Measurements from ENCODE around the gene BACE2. TPM values are rescaled to one million over a fixed set of nuclear protein-coding genes. Genes with fewer than 3 reads are reported as not detected.

The BACE2 gene
- total RNA-seq (2014; rRNA removed; shearing (Covaris generic); ENCODE audit: low replicate concordance): not detected in 2 replicates

GRCh38 chr21:41167348-41168342 is at the start of gene BACE2:
Gene BACE2 (plus strand): TSS chr21:41168160. CDS start chr21:41168264, 104 bp downstream.
- Histone ChIP-seq H3K4me1 (ENCODE audit: low read length) (no peaks in the 10 kb centered on the region), H3K9me3 (ENCODE audit: low read length) (no peaks in the 10 kb centered on the region), H3K79me2 (ENCODE audit: low read length) (no peaks in the 10 kb centered on the region), H3K36me3 (ENCODE audit: insufficient read depth, low read length) (no peaks in the 10 kb centered on the region), H2AFZ (ENCODE audit: low read length) (no peak within 1 kb of the TSS), H3K4me3 (ENCODE audit: low read length) (no peak within 1 kb of the TSS), H3K9me2 (replicated peaks; ENCODE audit: insufficient read depth, low read length) (no peaks in the 10 kb centered on the region), H3K9ac (ENCODE audit: low read length) (no peak within 1 kb of the TSS), H4K20me1 (ENCODE audit: insufficient read depth, low read depth, low read length) (no peaks in the 10 kb centered on the region), H3K4me2 (ENCODE audit: low read depth, low read length, poor library complexity, severe bottlenecking) (no peak within 1 kb of the TSS), H3K27ac (ENCODE audit: low read length) (no peak within 1 kb of the TSS), H3K27me3 (ENCODE audit: low read length) (no peaks in the 10 kb centered on the region)
- DNase-seq: no peak

GRCh38 chr21:41119901-41120300 is 48.1 kb upstream of the BACE2 start:
- no peak overlapping the region for H3K4me2 ChIP-seq (ENCODE audit: low read depth, low read length, poor library complexity, severe bottlenecking)
- DNase-seq: no peak
- H3K4me1 ChIP-seq (ENCODE audit: low read length): no peaks in the 10 kb centered on the region
- H3K9me2 ChIP-seq (replicated peaks; ENCODE audit: insufficient read depth, low read length): no peaks in the 10 kb centered on the region
- no peaks in the 10 kb centered on the region for H3K27me3 ChIP-seq (ENCODE audit: low read length)
- 0 out of 2 replicates have a peak, but pooled peaks cover 4% of the 10 kb centered on the region for H4K20me1 ChIP-seq (ENCODE audit: insufficient read depth, low read depth, low read length)
- H3K9me3 ChIP-seq (ENCODE audit: low read length): no peaks in the 10 kb centered on the region
- no peak overlapping the region for H3K9ac ChIP-seq (ENCODE audit: low read length)
- no peaks in the 10 kb centered on the region for H3K36me3 ChIP-seq (ENCODE audit: insufficient read depth, low read length)
- no peak overlapping the region for H2AFZ ChIP-seq (ENCODE audit: low read length)
- no peak overlapping the region for H3K27ac ChIP-seq (ENCODE audit: low read length)
- H3K4me3 ChIP-seq (ENCODE audit: low read length): no peak overlapping the region
- no peaks in the 10 kb centered on the region for H3K79me2 ChIP-seq (ENCODE audit: low read length)

GRCh38 chr21:41120997-41121396 is 47.0 kb upstream of the BACE2 start:
- Histone ChIP-seq H3K4me1 (ENCODE audit: low read length) (no peaks in the 10 kb centered on the region), H3K9ac (ENCODE audit: low read length) (no peak overlapping the region), H4K20me1 (ENCODE audit: insufficient read depth, low read depth, low read length) (0 out of 2 replicates have a peak, but pooled peaks cover 4% of the 10 kb centered on the region), H3K4me2 (ENCODE audit: low read depth, low read length, poor library complexity, severe bottlenecking) (no peak overlapping the region), H3K9me2 (replicated peaks; ENCODE audit: insufficient read depth, low read length) (no peaks in the 10 kb centered on the region), H3K79me2 (ENCODE audit: low read length) (no peaks in the 10 kb centered on the region), H3K36me3 (ENCODE audit: insufficient read depth, low read length) (no peaks in the 10 kb centered on the region), H2AFZ (ENCODE audit: low read length) (no peak overlapping the region), H3K27ac (ENCODE audit: low read length) (no peak overlapping the region), H3K27me3 (ENCODE audit: low read length) (no peaks in the 10 kb centered on the region), H3K9me3 (ENCODE audit: low read length) (no peaks in the 10 kb centered on the region), H3K4me3 (ENCODE audit: low read length) (no peak overlapping the region)
- DNase-seq: no peak

- Histone ChIP-seq H3K4me1 (ENCODE audit: low read length) (no peaks in the 10 kb centered on the region), H3K9me2 (replicated peaks; ENCODE audit: insufficient read depth, low read length) (no peaks in the 10 kb centered on the region), H2AFZ (ENCODE audit: low read length) (no peak overlapping the region), H3K9me3 (ENCODE audit: low read length) (no peaks in the 10 kb centered on the region), H3K27ac (ENCODE audit: low read length) (no peak overlapping the region), H3K4me2 (ENCODE audit: low read depth, low read length, poor library complexity, severe bottlenecking) (no peak overlapping the region), H3K36me3 (ENCODE audit: insufficient read depth, low read length) (no peaks in the 10 kb centered on the region), H3K27me3 (ENCODE audit: low read length) (no peaks in the 10 kb centered on the region), H3K79me2 (ENCODE audit: low read length) (no peaks in the 10 kb centered on the region), H3K4me3 (ENCODE audit: low read length) (no peak overlapping the region), H3K9ac (ENCODE audit: low read length) (no peak overlapping the region), H4K20me1 (ENCODE audit: insufficient read depth, low read depth, low read length) (0 out of 2 replicates have a peak, but pooled peaks cover 4% of the 10 kb centered on the region)
- DNase-seq: peak; percentile 92
These were observed 46.1 kb upstream of the BACE2 start for GRCh38 chr21:41121785-41122415.

- DNase-seq: no peak
- no peak overlapping the region for H2AFZ ChIP-seq (ENCODE audit: low read length)
- H3K9me3 ChIP-seq (ENCODE audit: low read length): no peaks in the 10 kb centered on the region
- no peaks in the 10 kb centered on the region for H3K4me1 ChIP-seq (ENCODE audit: low read length)
- H3K79me2 ChIP-seq (ENCODE audit: low read length): no peaks in the 10 kb centered on the region
- no peak overlapping the region for H3K4me3 ChIP-seq (ENCODE audit: low read length)
- H4K20me1 ChIP-seq (ENCODE audit: insufficient read depth, low read depth, low read length): 0 out of 2 replicates have a peak, but pooled peaks cover 4% of the 10 kb centered on the region
- no peak overlapping the region for H3K4me2 ChIP-seq (ENCODE audit: low read depth, low read length, poor library complexity, severe bottlenecking)
- no peak overlapping the region for H3K9ac ChIP-seq (ENCODE audit: low read length)
- no peak overlapping the region for H3K27ac ChIP-seq (ENCODE audit: low read length)
- no peaks in the 10 kb centered on the region for H3K9me2 ChIP-seq (replicated peaks; ENCODE audit: insufficient read depth, low read length)
- H3K36me3 ChIP-seq (ENCODE audit: insufficient read depth, low read length): no peaks in the 10 kb centered on the region
- H3K27me3 ChIP-seq (ENCODE audit: low read length): no peaks in the 10 kb centered on the region
These were observed 43.2 kb upstream of the BACE2 start for GRCh38 chr21:41124641-41125201.

GRCh38 chr21:41128981-41129380 is 39.0 kb upstream of the BACE2 start:
- H3K36me3 ChIP-seq (ENCODE audit: insufficient read depth, low read length): no peaks in the 10 kb centered on the region
- no peaks in the 10 kb centered on the region for H3K9me3 ChIP-seq (ENCODE audit: low read length)
- no peak overlapping the region for H3K27ac ChIP-seq (ENCODE audit: low read length)
- H3K4me3 ChIP-seq (ENCODE audit: low read length): no peak overlapping the region
- H3K79me2 ChIP-seq (ENCODE audit: low read length): no peaks in the 10 kb centered on the region
- no peak overlapping the region for H3K9ac ChIP-seq (ENCODE audit: low read length)
- H3K9me2 ChIP-seq (replicated peaks; ENCODE audit: insufficient read depth, low read length): no peaks in the 10 kb centered on the region
- H3K4me1 ChIP-seq (ENCODE audit: low read length): no peaks in the 10 kb centered on the region
- H2AFZ ChIP-seq (ENCODE audit: low read length): no peak overlapping the region
- DNase-seq: no peak
- H3K27me3 ChIP-seq (ENCODE audit: low read length): no peaks in the 10 kb centered on the region
- H3K4me2 ChIP-seq (ENCODE audit: low read depth, low read length, poor library complexity, severe bottlenecking): no peak overlapping the region
- H4K20me1 ChIP-seq (ENCODE audit: insufficient read depth, low read depth, low read length): 0 out of 2 replicates have a peak, but pooled peaks cover 4% of the 10 kb centered on the region

- Histone ChIP-seq H3K9ac (ENCODE audit: low read length) (no peak overlapping the region), H3K27ac (ENCODE audit: low read length) (no peak overlapping the region), H2AFZ (ENCODE audit: low read length) (no peak overlapping the region), H3K4me1 (ENCODE audit: low read length) (no peaks in the 10 kb centered on the region), H3K4me3 (ENCODE audit: low read length) (no peak overlapping the region), H3K4me2 (ENCODE audit: low read depth, low read length, poor library complexity, severe bottlenecking) (no peak overlapping the region), H3K27me3 (ENCODE audit: low read length) (no peaks in the 10 kb centered on the region), H4K20me1 (ENCODE audit: insufficient read depth, low read depth, low read length) (no peaks in the 10 kb centered on the region), H3K36me3 (ENCODE audit: insufficient read depth, low read length) (no peaks in the 10 kb centered on the region), H3K79me2 (ENCODE audit: low read length) (no peaks in the 10 kb centered on the region), H3K9me2 (replicated peaks; ENCODE audit: insufficient read depth, low read length) (no peaks in the 10 kb centered on the region), H3K9me3 (ENCODE audit: low read length) (no peaks in the 10 kb centered on the region)
- DNase-seq: no peak
These were observed 37.1 kb upstream of the BACE2 start for GRCh38 chr21:41130883-41131282.

Measured in Karpas-422 (cell line).